Amygdala (tissue), 56 donors: ENCODE data around the gene ROR2.

Experiments used
- DNase-seq, 56 donors: peaks; one replicate each; lab custom pipeline; 2025; lab: John Stamatoyannopoulos, UW

ROR2 gene

GRCh38 chr9:91732187-91733005 lies 217.6 kb downstream of the ROR2 start:
- DNase-seq: no peak

- DNase-seq: no peak
Observed at GRCh38 chr9:91730806-91731205, 219.2 kb downstream of the ROR2 start.

GRCh38 chr9:91729558-91729842 lies 220.5 kb downstream of the ROR2 start:
- no peak for DNase-seq

- no peak for DNase-seq
Observed at GRCh38 chr9:91727972-91728371, 222.1 kb downstream of the ROR2 start.

GRCh38 chr9:91727316-91727861 lies 222.6 kb downstream of the ROR2 start:
- DNase-seq: no peak

GRCh38 chr9:91726406-91727100 lies 223.5 kb downstream of the ROR2 start:
- no peak for DNase-seq

- DNase-seq: no peak
Observed at GRCh38 chr9:91725651-91726050, 224.4 kb downstream of the ROR2 start.

- no peak for DNase-seq
Observed at GRCh38 chr9:91724609-91725505, 225.2 kb downstream of the ROR2 start.

GRCh38 chr9:91724068-91724440 lies 226.0 kb downstream of the ROR2 start:
- DNase-seq: no peak

GRCh38 chr9:91723420-91724067 lies 226.5 kb downstream of the ROR2 start:
- DNase-seq: no peak

GRCh38 chr9:91720751-91721705 lies 229.0 kb downstream of the ROR2 start:
- DNase-seq: no peak

- no peak for DNase-seq
Observed at GRCh38 chr9:91720313-91720712, 229.7 kb downstream of the ROR2 start.

GRCh38 chr9:91718071-91718470 lies 232.0 kb downstream of the ROR2 start:
- no peak for DNase-seq

GRCh38 chr9:91716815-91717214 lies 233.2 kb downstream of the ROR2 start:
- no peak for DNase-seq

GRCh38 chr9:91716239-91716638 lies 233.8 kb downstream of the ROR2 start:
- no peak for DNase-seq

GRCh38 chr9:91714874-91715615 lies 235.0 kb downstream of the ROR2 start:
- peak in 1 of 56 donors; percentile 14 for DNase-seq

- DNase-seq: peak in 12 of 56 donors; percentile 5 to 57 (median 23)
Observed at GRCh38 chr9:91714020-91714806, 235.8 kb downstream of the ROR2 start.

GRCh38 chr9:91712811-91713210 lies 237.2 kb downstream of the ROR2 start:
- DNase-seq: no peak
